HepG2 (cell line): ENCODE results near the gene GPC4. TPM values are rescaled to one million over a fixed set of nuclear protein-coding genes. Genes with fewer than 3 reads are reported as not detected.

Experiments used
- ATAC-seq: fragments of 200-7000 bp; cut with Tn5 transposase; 3 replicates; pipeline ENCODE4 v1.9.1; 2020; ENCODE audit warnings: mild to moderate bottlenecking, moderate library complexity
- BruUV-seq: library from RNA; stranded (reverse); fragments of 400-500 nt; replicated peaks from 2 replicates; lab custom pipeline; 2021; lab: Mats Ljungman, UMichigan
- CTCF ChIA-PET: fragments of 300-600 bp; formaldehyde crosslinking; extraction: SDS; loops from one replicate; lab custom pipeline; 2021; ENCODE audit warnings: low total read pairs, inconsistent platforms, low intra/inter-chr PET ratio; lab: Yijun Ruan, JAX
- POLR2A ChIA-PET: fragments of 350-600 bp; sonication (Branson Sonifier 250); formaldehyde crosslinking; loops from one replicate; lab custom pipeline; 2020; ENCODE audit warnings: antibody characterized with exemption, inconsistent platforms; lab: Yijun Ruan, JAX
- DNase-seq: peaks from one replicate; pipeline ENCODE4 v3.0.0-alpha.2; 2015; ENCODE audit warnings: low spot score
- FAIRE-seq: peaks from 3 replicates; lab custom pipeline; 2011; peaks lifted over from hg19 to GRCh38; lab: Jason Lieb, UNC
- H2AFZ ChIP-seq: one replicate; pipeline ENCODE4 v1.6.1; 2011; ENCODE audit warnings: low read length, inconsistent platforms
- H3K27ac ChIP-seq: fragments of 300-600 bp; 3 replicates; pipeline ENCODE4 v1.8.0; 2011; ENCODE audit warnings: mixed run types, mild to moderate bottlenecking, mixed read lengths, low read length, inconsistent platforms; ENCODE audit not compliant: insufficient read depth; ENCODE audit errors: extremely low read length
- H3K27me3 ChIP-seq, 2 experiments: fragments of 200-600 bp in 1 of 2; 2 replicates in 1 of 2; 3 replicates in 1 of 2; pipeline versions ENCODE4 v1.6.0 to v1.8.0; 2011; ENCODE audit warnings: low read length in 2 of 2, mild to moderate bottlenecking in 2 of 2, moderate library complexity in 2 of 2, inconsistent platforms in 1 of 2; ENCODE audit not compliant: insufficient read depth in 2 of 2, control insufficient read depth in 1 of 2
- H3K36me3 ChIP-seq, 2 experiments: fragments of 200-600 bp in 1 of 2; replicated peaks in 1 of 2; 2 replicates in 1 of 2; 3 replicates in 1 of 2; pipeline versions ENCODE4 v1.5.1 to v1.8.0; 2011; ENCODE audit warnings: low read length in 2 of 2, inconsistent platforms in 1 of 2; ENCODE audit not compliant: insufficient read depth in 2 of 2, control insufficient read depth in 1 of 2
- H3K4me1 ChIP-seq: 2 replicates; pipeline ENCODE4 v1.5.1; 2012; ENCODE audit warnings: low read length, inconsistent platforms; ENCODE audit not compliant: insufficient read depth
- H3K4me2 ChIP-seq: 2 replicates; pipeline ENCODE4 v1.6.0; 2011; ENCODE audit warnings: low read depth, low read length, inconsistent platforms
- H3K4me3 ChIP-seq, 3 experiments: fragments of 200-600 bp in 1 of 3; sonication (generic), shearing (Covaris generic) in 1 of 3; replicated peaks in 1 of 3; 2 replicates each; pipeline ENCODE4 v1.5.1; 2011 to 2016; ENCODE audit warnings: low read length in 3 of 3, inconsistent platforms in 2 of 3, low read depth in 2 of 3, mild to moderate bottlenecking in 2 of 3, control low read depth in 1 of 3, mixed read lengths in 1 of 3; ENCODE audit not compliant: insufficient read depth in 1 of 3
- H3K79me2 ChIP-seq: one replicate; pipeline ENCODE4 v1.6.1; 2011; ENCODE audit warnings: low read length, inconsistent platforms; ENCODE audit not compliant: insufficient read depth
- H3K9ac ChIP-seq: 2 replicates; pipeline ENCODE4 v1.6.0; 2011; ENCODE audit warnings: mild to moderate bottlenecking, low read depth, low read length, inconsistent platforms; ENCODE audit not compliant: insufficient read depth
- H3K9me3 ChIP-seq: 2 replicates; pipeline ENCODE4 v1.5.1; 2012; ENCODE audit warnings: mild to moderate bottlenecking, low read length
- H4K20me1 ChIP-seq: 2 replicates; pipeline ENCODE4 v1.6.0; 2011; ENCODE audit warnings: inconsistent platforms, mild to moderate bottlenecking, low read length, moderate library complexity; ENCODE audit not compliant: insufficient read depth
- HMGXB4 ChIP-seq, 2 experiments: sonication (generic) in 1 of 2; formaldehyde crosslinking in 1 of 2; IDR thresholded peaks; 2 replicates each; pipeline versions ENCODE4 v1.4.0 to v1.6.1; 2018 to 2020; ENCODE audit warnings: missing genetic modification reagents in 2 of 2, borderline replicate concordance in 1 of 2, low read depth in 1 of 2, mild to moderate bottlenecking in 1 of 2, missing biosample characterization in 1 of 2
- IKZF1 ChIP-seq: fragments of 450-650 bp; IDR thresholded peaks from 2 replicates; pipeline ENCODE4 v1.7.1; 2016
- TARDBP ChIP-seq: sonication (generic); formaldehyde crosslinking; IDR thresholded peaks from 2 replicates; pipeline ENCODE4 v1.8.0; 2022; ENCODE audit warnings: mild to moderate bottlenecking, missing genetic modification reagents
- THAP8 ChIP-seq: sonication (generic); formaldehyde crosslinking; IDR thresholded peaks from 2 replicates; pipeline ENCODE4 v1.5.1; 2020; ENCODE audit warnings: missing genetic modification reagents, mild to moderate bottlenecking, borderline replicate concordance
- ZNF282 ChIP-seq: fragments of 450-650 bp; IDR thresholded peaks from 2 replicates; pipeline ENCODE4 v1.6.1; 2018; ENCODE audit not compliant: partially characterized antibody
- ZNF44 ChIP-seq: sonication (generic); formaldehyde crosslinking; IDR thresholded peaks from 2 replicates; pipeline ENCODE4 v1.5.1; 2020; ENCODE audit warnings: mild to moderate bottlenecking, missing genetic modification reagents
- ZNF788 ChIP-seq: sonication (generic); formaldehyde crosslinking; IDR thresholded peaks from 2 replicates; pipeline ENCODE4 v1.5.0; 2020; ENCODE audit warnings: mild to moderate bottlenecking, missing genetic modification reagents, borderline replicate concordance
- in situ Hi-C: cut with HindIII; loops from 2 replicates; pipeline ENCODE4 v1.10.0; 2017; ENCODE audit warnings: low pct_unique_long_range_greater_than_20kb; ENCODE audit not compliant: extremely low pct_ligation_motif_present
- intact Hi-C: fragments of 100-400 bp; cut with micrococcal nuclease; formaldehyde crosslinking; loops from one replicate; pipeline ENCODE4 v1.10.0; 2022; ENCODE audit not compliant: unreplicated experiment
- polyA plus RNA-seq, 8 experiments: library from polyadenylated mRNA; depleted of rRNA in 3 of 8; stranded (reverse) in 7 of 8; unstranded in 1 of 8; fragments of >200 nt; fragmentation: Illumina TruSeq in 4 of 8; extraction: Trizol in 4 of 8; gene quantifications; 2 replicates each; pipeline versions ENCODE4 v1.2.1 to v1.2.3, GENCODE V29; 2011 to 2016; ENCODE audit warnings: low read depth in 4 of 8, missing spikeins in 1 of 8, mixed read lengths in 1 of 8; ENCODE audit not compliant: insufficient read depth in 1 of 8
- total RNA-seq, 5 experiments: library from RNA; depleted of rRNA; stranded (reverse); fragments of >200 nt; fragmentation: Illumina TruSeq; extraction: Trizol; gene quantifications; 2 replicates each; pipeline ENCODE4 v1.2.3, GENCODE V29; 2016; ENCODE audit warnings: low read depth in 1 of 5

Gene GPC4
- total and polyA plus RNA-seq, 2 of the 13 experiments (the other 11 are each of a cell fraction or from before 2014, with no cell fraction given), result 0.29 to 0.38 TPM

GRCh38 chrX:133314281-133314680, 101.0 kb downstream of the GPC4 start:
- H3K4me3 ChIP-seq, result no peak overlapping the region
- no peaks in the 10 kb centered on the region for H3K36me3 ChIP-seq
- H3K27ac ChIP-seq, result no peak overlapping the region
- no peaks in the 10 kb centered on the region for H3K9me3 ChIP-seq
- H3K79me2 ChIP-seq, result no peaks in the 10 kb centered on the region
- ATAC-seq (no peak), DNase-seq (no peak), FAIRE-seq (no peak)
- ChIA-PET CTCF (no interaction called here), POLR2A (no interaction called here)
- no peak overlapping the region for H3K4me2 ChIP-seq
- no peaks in the 10 kb centered on the region for H4K20me1 ChIP-seq
- in situ Hi-C loops, result no loop called here
- H3K27me3 ChIP-seq, result no peaks in the 10 kb centered on the region
- TF ChIP-seq ZNF788 (CRISPR knock-in tag) (no peak), ZNF44 (CRISPR knock-in tag) (no peak), IKZF1 (no peak), ZNF282 (no peak), THAP8 (CRISPR knock-in tag) (no peak), HMGXB4 (CRISPR knock-in tag; IDR thresholded peaks at IDR 0.05; ENCODE audit: borderline replicate concordance in 1 of 2, low read depth in 1 of 2) (no peak), TARDBP (CRISPR knock-in tag) (no peak)
- H3K4me1 ChIP-seq, result no peaks in the 10 kb centered on the region
- BruUV-seq, result no TSS peak
- no peak overlapping the region for H3K9ac ChIP-seq
- H2AFZ ChIP-seq, result no peak overlapping the region
- intact Hi-C loops, result no loop called here
